ENCODE measurements around the gene ADAMTS19.

DNA sequence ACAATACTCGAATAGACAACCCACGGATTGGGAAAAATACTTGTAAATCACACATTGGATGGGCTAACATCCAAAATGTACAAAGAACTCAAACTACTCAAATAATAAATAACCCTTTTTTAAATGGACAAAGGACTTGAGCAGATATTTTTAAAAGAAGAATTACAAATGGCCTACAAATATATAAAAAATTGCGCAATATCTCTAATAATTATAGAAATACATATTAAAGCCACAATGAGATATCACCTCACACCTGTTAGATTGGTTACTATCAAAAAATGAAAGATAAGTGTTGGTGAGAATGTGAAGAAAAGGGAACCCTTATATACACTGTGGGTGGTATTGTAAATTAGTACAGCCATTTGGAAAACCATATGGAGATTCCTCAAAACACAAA lies 40.8 kb upstream of the ADAMTS19 start:
- no peak for TF ChIP-seq CTCF (conservative IDR thresholded peaks at IDR 0.05 in 1 of 2, IDR thresholded peaks at IDR 0.05 in 1 of 2; ENCODE audit: extremely low read depth in 1 of 2, insufficient read depth in 1 of 2, low read depth in 1 of 2, low read length in 2 of 2)
- TF ChIP-seq EZH2 (IDR thresholded peaks at IDR 0.05; ENCODE audit: borderline replicate concordance, low read length), result no peak

All from mammary epithelial cell (primary cell).